IMR-90 (cell line): ENCODE data around the gene BICD1. TPM values are rescaled to one million over a fixed set of nuclear protein-coding genes. Genes with fewer than 3 reads are reported as not detected.

Source experiments
- ATAC-seq: fragments of 200-7000 bp; cut with Tn5 transposase; 2 replicates; pipeline ENCODE4 v1.9.1; 2020; ENCODE audit warnings: low read depth, mild to moderate bottlenecking, moderate library complexity
- BruUV-seq: library from RNA; stranded (reverse); fragments of 400-500 nt; replicated peaks from 2 replicates; lab custom pipeline; 2021; lab: Mats Ljungman, UMichigan
- CTCF ChIA-PET: fragments of 300-600 bp; formaldehyde crosslinking; extraction: SDS; loops from one replicate; lab custom pipeline; 2021; ENCODE audit warnings: antibody characterized with exemption; lab: Yijun Ruan, JAX
- POLR2A ChIA-PET: fragments of 300-600 bp; sonication (Branson Sonifier 250); formaldehyde crosslinking; loops from one replicate; lab custom pipeline; 2022; ENCODE audit warnings: antibody characterized with exemption; ENCODE audit not compliant: unreplicated experiment; lab: Charles Lee
- DNase-seq: peaks from one replicate; pipeline ENCODE4 v3.0.0; 2013
- H2AFZ ChIP-seq: replicated peaks from 2 replicates; pipeline ENCODE3; 2013; ENCODE audit warnings: low read length, mild to moderate bottlenecking; ENCODE audit not compliant: poor library complexity
- H2AK5ac ChIP-seq: 2 replicates; pipeline ENCODE4 v1.6.1; 2013; ENCODE audit warnings: low read depth, low read length, inconsistent platforms
- H2AK9ac ChIP-seq: replicated peaks from 2 replicates; pipeline ENCODE3; 2013; ENCODE audit warnings: mild to moderate bottlenecking, low read depth, low read length, moderate library complexity; ENCODE audit not compliant: poor library complexity
- H2BK120ac ChIP-seq: 2 replicates; pipeline ENCODE4 v1.6.1; 2013; ENCODE audit warnings: low read depth, low read length, inconsistent platforms
- H2BK15ac ChIP-seq: 3 replicates; pipeline ENCODE4 v1.6.1; 2013; ENCODE audit warnings: low read depth, low read length, inconsistent platforms
- H2BK20ac ChIP-seq: 2 replicates; pipeline ENCODE4 v1.6.1; 2013; ENCODE audit warnings: low read depth, mild to moderate bottlenecking, inconsistent platforms, low read length, moderate library complexity
- H2BK5ac ChIP-seq: 2 replicates; pipeline ENCODE4 v1.6.1; 2013; ENCODE audit warnings: mild to moderate bottlenecking, low read depth, low read length, inconsistent platforms; ENCODE audit not compliant: poor library complexity, severe bottlenecking
- H3K14ac ChIP-seq: replicated peaks from 2 replicates; pipeline ENCODE4 v1.6.1; 2013; ENCODE audit warnings: low read depth, low read length, inconsistent platforms
- H3K18ac ChIP-seq: 2 replicates; pipeline ENCODE4 v1.6.1; 2013; ENCODE audit warnings: low read depth, low read length, control low read depth
- H3K23ac ChIP-seq: 2 replicates; pipeline ENCODE4 v1.6.1; 2013; ENCODE audit warnings: low read depth, low read length, inconsistent platforms
- H3K27ac ChIP-seq: 2 replicates; pipeline ENCODE4 v1.5.1; 2013; ENCODE audit warnings: mild to moderate bottlenecking, control low read depth, low read length; ENCODE audit not compliant: insufficient read depth
- H3K27me3 ChIP-seq: 2 replicates; pipeline ENCODE4 v1.6.1; 2013; ENCODE audit warnings: low read length; ENCODE audit not compliant: control insufficient read depth, insufficient read depth
- H3K36me3 ChIP-seq: 2 replicates; pipeline ENCODE4 v1.6.1; 2013; ENCODE audit warnings: low read length, mixed read lengths; ENCODE audit not compliant: control insufficient read depth, insufficient read depth
- H3K4ac ChIP-seq: 2 replicates; pipeline ENCODE4 v1.6.1; 2013; ENCODE audit warnings: low read depth, low read length, inconsistent platforms
- H3K4me1 ChIP-seq: 2 replicates; pipeline ENCODE4 v1.6.1; 2013; ENCODE audit warnings: low read length, mixed read lengths; ENCODE audit not compliant: control insufficient read depth, insufficient read depth
- H3K4me2 ChIP-seq: 2 replicates; pipeline ENCODE4 v1.6.1; 2013; ENCODE audit warnings: low read depth, mild to moderate bottlenecking, control low read depth, low read length, moderate library complexity
- H3K4me3 ChIP-seq: 2 replicates; pipeline ENCODE4 v1.5.1; 2013; ENCODE audit warnings: low read depth, mild to moderate bottlenecking, control low read depth, low read length, moderate library complexity; ENCODE audit not compliant: insufficient read depth
- H3K56ac ChIP-seq: 2 replicates; pipeline ENCODE4 v1.6.1; 2013; ENCODE audit warnings: low read length, inconsistent platforms; ENCODE audit not compliant: insufficient read depth; ENCODE audit errors: extremely low read depth
- H3K79me1 ChIP-seq, 2 experiments: 2 replicates each; pipeline ENCODE4 v1.6.1; 2013; ENCODE audit warnings: low read length in 2 of 2, inconsistent platforms in 1 of 2, low read depth in 1 of 2
- H3K9ac ChIP-seq: 2 replicates; pipeline ENCODE4 v1.6.1; 2013; ENCODE audit warnings: low read depth, low read length, control low read depth
- H3K9me1 ChIP-seq: 2 replicates; pipeline ENCODE4 v1.6.1; 2013; ENCODE audit warnings: low read length, inconsistent platforms; ENCODE audit not compliant: insufficient read depth
- H3K9me3 ChIP-seq: 2 replicates; pipeline ENCODE4 v1.6.1; 2013; ENCODE audit warnings: low read length; ENCODE audit not compliant: control insufficient read depth, insufficient read depth
- H4K20me1 ChIP-seq: 2 replicates; pipeline ENCODE4 v1.6.1; 2013; ENCODE audit warnings: low read length, inconsistent platforms; ENCODE audit not compliant: insufficient read depth
- H4K5ac ChIP-seq: 2 replicates; pipeline ENCODE4 v1.6.1; 2013; ENCODE audit warnings: mild to moderate bottlenecking, low read depth, low read length, control low read depth
- H4K8ac ChIP-seq, 2 experiments: 2 replicates each; pipeline ENCODE4 v1.6.1; 2013; ENCODE audit warnings: low read depth in 2 of 2, low read length in 2 of 2, control low read depth in 1 of 2, inconsistent platforms in 1 of 2
- H4K91ac ChIP-seq: 2 replicates; pipeline ENCODE4 v1.6.1; 2013; ENCODE audit warnings: low read depth, low read length, inconsistent platforms; ENCODE audit not compliant: insufficient read depth
- CEBPB ChIP-seq: IDR thresholded peaks from 2 replicates; pipeline ENCODE4 v1.6.1; 2012; ENCODE audit warnings: low read depth, low read length, improper control_type of control experiment
- CHD1 ChIP-seq: IDR thresholded peaks from 2 replicates; pipeline ENCODE4 v1.6.1; 2012; ENCODE audit warnings: low read depth, low read length, improper control_type of control experiment
- FOS ChIP-seq: fragments of 150-350 bp; IDR thresholded peaks from 2 replicates; pipeline ENCODE4 v1.6.1; 2016; ENCODE audit warnings: low read depth, low read length
- MAFK ChIP-seq: IDR thresholded peaks from 2 replicates; pipeline ENCODE4 v1.6.1; 2012; ENCODE audit warnings: low read depth, low read length, improper control_type of control experiment
- MAZ ChIP-seq: IDR thresholded peaks from 2 replicates; pipeline ENCODE4 v1.6.1; 2012; ENCODE audit warnings: low read depth, mild to moderate bottlenecking, low read length, improper control_type of control experiment, moderate library complexity, borderline replicate concordance
- MXI1 ChIP-seq: IDR thresholded peaks from 2 replicates; pipeline ENCODE4 v1.6.1; 2012; ENCODE audit warnings: low read depth, mild to moderate bottlenecking, low read length, moderate library complexity, borderline replicate concordance
- NFE2L2 ChIP-seq: fragments of 150-350 bp; IDR thresholded peaks from 2 replicates; pipeline ENCODE4 v1.6.1; 2016; ENCODE audit warnings: low read depth, mild to moderate bottlenecking, low read length
- RAD21 ChIP-seq: IDR thresholded peaks from 2 replicates; pipeline ENCODE4 v1.6.1; 2012; ENCODE audit warnings: low read length, improper control_type of control experiment
- RCOR1 ChIP-seq: IDR thresholded peaks from 2 replicates; pipeline ENCODE4 v1.6.1; 2012; ENCODE audit warnings: mild to moderate bottlenecking, low read length, improper control_type of control experiment; ENCODE audit not compliant: insufficient replicate concordance
- RFX5 ChIP-seq: IDR thresholded peaks from 2 replicates; pipeline ENCODE4 v1.8.0; 2012; ENCODE audit warnings: low read depth, mild to moderate bottlenecking, low read length, moderate library complexity
- SMC3 ChIP-seq: fragments of 150-350 bp; IDR thresholded peaks from 2 replicates; pipeline ENCODE4 v1.6.1; 2016; ENCODE audit warnings: low read depth, mild to moderate bottlenecking, antibody characterized with exemption, low read length, moderate library complexity
- WGBS, 2 experiments: methylation state at CpG; one replicate each; pipeline versions ENCODE4 v1.1.5 to v1.1.7; 2013; ENCODE audit warnings: missing lambda C conversion rate in 2 of 2; ENCODE audit not compliant: insufficient read length in 1 of 2; ENCODE audit errors: extremely low coverage in 2 of 2; 5-methylcytosine and 5-hydroxymethylcytosine counted together
- dilution Hi-C: fragments of 300-500 bp; cut with HindIII; formaldehyde crosslinking; loops from one replicate; pipeline ENCODE4 v1.14.3; 2018; ENCODE audit warnings: low sequenced_read_pairs; ENCODE audit not compliant: unreplicated experiment
- in situ Hi-C: fragments of 300-500 bp; cut with MboI; formaldehyde crosslinking; loops from 3 replicates; pipeline ENCODE4 v1.14.3; 2019; ENCODE audit warnings: low sequenced_read_pairs, inconsistent platforms, mixed read lengths
- intact Hi-C: fragments of 100-400 bp; cut with micrococcal nuclease; formaldehyde crosslinking; loops from 2 replicates; pipeline ENCODE4 v1.10.0; 2022
- polyA plus RNA-seq, 3 experiments: library from polyadenylated mRNA; depleted of rRNA; stranded (reverse); fragments of >200 nt; gene quantifications; 2 replicates each; pipeline ENCODE4 v1.2.3, GENCODE V29; 2012; ENCODE audit warnings: low replicate concordance in 1 of 3
- total RNA-seq: library from RNA; depleted of rRNA; stranded (reverse); fragments of >200 nt; gene quantifications from 2 replicates; pipeline ENCODE4 v1.2.3, GENCODE V29; 2012
- TF ChIP-seq, protein P1 (sequence below): fragments of 150-350 bp; IDR thresholded peaks from 2 replicates; pipeline ENCODE4 v1.6.1; 2016; ENCODE audit warnings: low read depth, mild to moderate bottlenecking, low read length, moderate library complexity, borderline replicate concordance

BICD1 gene
- total and polyA plus RNA-seq, 2 of the 4 experiments (the other 2 are of a cell fraction): 17.2 to 21.8 TPM

DNA sequence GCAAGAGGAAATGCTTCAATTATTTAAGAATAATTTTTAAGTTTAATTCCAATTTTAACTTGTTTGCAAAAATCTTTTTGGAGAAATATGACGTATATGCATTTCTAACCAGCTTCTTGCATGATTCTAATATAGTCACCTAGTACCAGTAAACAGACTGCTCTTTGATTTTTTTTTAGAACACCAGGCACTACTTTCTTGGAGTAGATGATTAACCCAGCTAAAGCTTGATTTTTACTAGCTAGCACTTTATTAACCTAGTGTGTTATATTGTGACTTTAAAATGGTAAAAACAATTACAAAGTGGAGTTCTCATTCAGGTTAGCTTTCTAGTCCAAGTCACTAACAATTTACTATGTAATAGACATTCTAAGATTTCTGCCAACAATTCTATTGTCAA lies 260.1 kb downstream of the BICD1 start:
- Histone ChIP-seq H3K36me3 (peaks cover 5% of the 10 kb centered on the region; the same call in 1 of the 2 replicates), H4K8ac (no peak overlapping the region), H3K56ac (no peak overlapping the region), H4K5ac (no peak overlapping the region), H3K4me3 (no peak overlapping the region), H4K91ac (no peak overlapping the region), H3K9me3 (no peaks in the 10 kb centered on the region), H3K23ac (no peak overlapping the region), H2AFZ (no peak overlapping the region), H2BK20ac (no peak overlapping the region), H3K79me1 (no peaks in the 10 kb centered on the region), H4K20me1 (no peaks in the 10 kb centered on the region), H2BK15ac (no peak overlapping the region), H3K9me1 (no peaks in the 10 kb centered on the region), H2BK5ac (no peak overlapping the region), H3K4me2 (no peak overlapping the region), H2AK5ac (no peak overlapping the region), H2BK120ac (no peak overlapping the region), H3K14ac (no peak overlapping the region), H3K9ac (no peak overlapping the region), H3K18ac (no peak overlapping the region), H3K27ac (no peak overlapping the region), H3K4ac (no peak overlapping the region), H2AK9ac (no peak overlapping the region), H3K4me1 (no peaks in the 10 kb centered on the region), H3K27me3 (no peaks in the 10 kb centered on the region)
- no TSS peak for BruUV-seq
- TF ChIP-seq, protein P1, sequence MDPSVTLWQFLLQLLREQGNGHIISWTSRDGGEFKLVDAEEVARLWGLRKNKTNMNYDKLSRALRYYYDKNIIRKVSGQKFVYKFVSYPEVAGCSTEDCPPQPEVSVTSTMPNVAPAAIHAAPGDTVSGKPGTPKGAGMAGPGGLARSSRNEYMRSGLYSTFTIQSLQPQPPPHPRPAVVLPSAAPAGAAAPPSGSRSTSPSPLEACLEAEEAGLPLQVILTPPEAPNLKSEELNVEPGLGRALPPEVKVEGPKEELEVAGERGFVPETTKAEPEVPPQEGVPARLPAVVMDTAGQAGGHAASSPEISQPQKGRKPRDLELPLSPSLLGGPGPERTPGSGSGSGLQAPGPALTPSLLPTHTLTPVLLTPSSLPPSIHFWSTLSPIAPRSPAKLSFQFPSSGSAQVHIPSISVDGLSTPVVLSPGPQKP: no peak
- TF ChIP-seq CHD1: no peak
- no peak for TF ChIP-seq FOS
- TF ChIP-seq RCOR1: no peak
- TF ChIP-seq MAZ: no peak
- no peak for TF ChIP-seq SMC3
- TF ChIP-seq RAD21: no peak
- no peak for TF ChIP-seq NFE2L2
- no peak for TF ChIP-seq RFX5
- TF ChIP-seq MAFK: no peak
- no peak for TF ChIP-seq CEBPB
- TF ChIP-seq MXI1: no peak
- in situ Hi-C loops (loop anchor here (25.0 kb wide), 1 partner anchor 1646 kb away; the partner anchor contains the start of gene ALG10), intact Hi-C loops (loop anchor here (10.0 kb wide), 1 partner anchor 358 kb away; no protein-coding TSS in a partner anchor), dilution Hi-C loops (no loop called here)
- CTCF ChIA-PET: no interaction called here
- no CpG with 5 or more reads among the region's 1 CpG for WGBS, 2 experiments
- POLR2A ChIA-PET: no interaction called here
- DNase-seq: no peak
- no peak for ATAC-seq
